Erythroblast (primary cell): ENCODE measurements around the gene KRAS.

Experiments used
- GATA1 ChIP-seq: IDR thresholded peaks from 2 replicates; pipeline ENCODE4 v1.6.1; 2011; ENCODE audit warnings: low read depth, mild to moderate bottlenecking, control low read depth, low read length, moderate library complexity
- POLR2A ChIP-seq: IDR thresholded peaks from 2 replicates; pipeline ENCODE4 v1.6.1; 2011; ENCODE audit warnings: mild to moderate bottlenecking, low read length

DNA sequence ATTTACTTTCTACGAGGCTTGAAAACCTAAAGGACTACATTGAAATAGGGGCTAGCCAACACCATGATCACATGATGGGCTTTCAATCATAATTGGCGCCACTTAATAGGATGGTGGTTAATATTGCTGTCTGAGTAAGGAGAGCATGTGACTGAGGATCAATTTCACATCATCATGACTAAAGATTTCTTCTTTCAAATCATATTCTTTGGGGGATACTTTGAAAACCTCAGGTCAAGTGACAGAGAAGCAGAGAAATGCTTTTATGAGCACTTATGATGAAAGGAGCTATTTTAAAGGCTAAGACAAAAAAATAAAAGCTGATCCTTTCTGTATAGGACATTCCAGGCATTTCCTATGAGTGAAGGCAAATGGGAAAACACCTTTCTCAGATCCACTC lies 42.9 kb upstream of the KRAS start:
- TF ChIP-seq POLR2A: no peak
- no peak for TF ChIP-seq GATA1
